Neural progenitor cell (in vitro differentiated cells): ENCODE results near the gene MATR3. TPM values are rescaled to one million over a fixed set of nuclear protein-coding genes. Genes with fewer than 3 reads are reported as not detected.

Experiments used
- DNase-seq: peaks from one replicate; pipeline ENCODE4 v3.0.0-alpha.2; 2016; ENCODE audit warnings: low spot score
- H2AFZ ChIP-seq: fragments of 200-600 bp; sonication (generic); replicated peaks from 2 replicates; pipeline ENCODE4 v1.6.1; 2016; ENCODE audit warnings: antibody characterized with exemption
- H3F3A ChIP-seq: fragments of 200-600 bp; sonication (generic); 2 replicates; pipeline ENCODE4 v1.6.1; 2016; ENCODE audit warnings: antibody characterized with exemption, low read depth
- H3K27ac ChIP-seq: fragments of 200-600 bp; sonication (generic); 2 replicates; pipeline ENCODE4 v1.5.1; 2016; ENCODE audit warnings: mild to moderate bottlenecking
- H3K27me3 ChIP-seq: fragments of 200-600 bp; sonication (generic); 2 replicates; pipeline ENCODE4 v1.6.1; 2016; ENCODE audit warnings: mild to moderate bottlenecking, moderate library complexity
- H3K36me3 ChIP-seq: fragments of 200-600 bp; sonication (generic); 2 replicates; pipeline ENCODE4 v1.5.1; 2016
- H3K4me1 ChIP-seq: fragments of 200-600 bp; sonication (generic); 2 replicates; pipeline ENCODE4 v1.6.1; 2016; ENCODE audit warnings: mixed run types
- H3K4me2 ChIP-seq: fragments of 200-600 bp; sonication (generic); 2 replicates; pipeline ENCODE4 v1.6.1; 2016
- H3K4me3 ChIP-seq: fragments of 200-600 bp; sonication (generic); 2 replicates; pipeline ENCODE4 v1.5.1; 2016
- H3K79me2 ChIP-seq: fragments of 200-600 bp; sonication (generic); 2 replicates; pipeline ENCODE4 v1.6.1; 2016; ENCODE audit warnings: low read depth
- H3K9ac ChIP-seq: fragments of 200-600 bp; sonication (generic); 2 replicates; pipeline ENCODE4 v1.6.1; 2016
- H3K9me3 ChIP-seq: fragments of 200-600 bp; sonication (generic); 2 replicates; pipeline ENCODE4 v1.5.1; 2016; ENCODE audit warnings: low read depth
- H4K20me1 ChIP-seq: fragments of 200-600 bp; sonication (generic); 2 replicates; pipeline ENCODE4 v1.6.1; 2016; ENCODE audit warnings: low read depth
- H3K27ac Mint-ChIP-seq: 3 replicates; pipeline ENCODE4 v1.8.0; 2021; ENCODE audit warnings: mixed read lengths
- H3K27me3 Mint-ChIP-seq: 2 replicates; pipeline ENCODE4 v1.8.0; 2022; ENCODE audit warnings: low read depth, mild to moderate bottlenecking, inconsistent platforms, moderate library complexity, mixed read lengths; ENCODE audit not compliant: insufficient read depth
- H3K36me3 Mint-ChIP-seq: 3 replicates; pipeline ENCODE4 v1.8.0; 2021; ENCODE audit warnings: mixed read lengths
- H3K4me1 Mint-ChIP-seq: 3 replicates; pipeline ENCODE4 v1.8.0; 2021; ENCODE audit warnings: mixed read lengths
- H3K4me3 Mint-ChIP-seq: 3 replicates; pipeline ENCODE4 v1.8.0; 2021; ENCODE audit warnings: mild to moderate bottlenecking, moderate library complexity, mixed read lengths
- H3K9me3 Mint-ChIP-seq: 3 replicates; pipeline ENCODE4 v1.8.0; 2020; ENCODE audit warnings: mixed read lengths
- EZH2 ChIP-seq: fragments of 200-600 bp; sonication (generic); IDR thresholded peaks from 2 replicates; pipeline ENCODE4 v1.6.1; 2017; ENCODE audit warnings: antibody characterized with exemption, mild to moderate bottlenecking, moderate library complexity
- EZH2phosphoT487 ChIP-seq: fragments of 200-600 bp; sonication (generic); IDR thresholded peaks from 2 replicates; pipeline ENCODE4 v1.6.1; 2017; ENCODE audit warnings: antibody characterized with exemption
- total RNA-seq: library from RNA; depleted of rRNA; stranded (reverse); fragments of >200 nt; gene quantifications from 2 replicates; pipeline ENCODE4 v1.2.3, GENCODE V29; 2015; ENCODE audit warnings: low replicate concordance
- TF ChIP-seq, protein P1 (sequence below): fragments of 200-600 bp; sonication (generic); IDR thresholded peaks from 2 replicates; pipeline ENCODE4 v1.5.1; 2017; ENCODE audit warnings: antibody characterized with exemption, mild to moderate bottlenecking

MATR3 gene
- total RNA-seq, 1 donor from 2014 or later: 1,185 TPM

DNA sequence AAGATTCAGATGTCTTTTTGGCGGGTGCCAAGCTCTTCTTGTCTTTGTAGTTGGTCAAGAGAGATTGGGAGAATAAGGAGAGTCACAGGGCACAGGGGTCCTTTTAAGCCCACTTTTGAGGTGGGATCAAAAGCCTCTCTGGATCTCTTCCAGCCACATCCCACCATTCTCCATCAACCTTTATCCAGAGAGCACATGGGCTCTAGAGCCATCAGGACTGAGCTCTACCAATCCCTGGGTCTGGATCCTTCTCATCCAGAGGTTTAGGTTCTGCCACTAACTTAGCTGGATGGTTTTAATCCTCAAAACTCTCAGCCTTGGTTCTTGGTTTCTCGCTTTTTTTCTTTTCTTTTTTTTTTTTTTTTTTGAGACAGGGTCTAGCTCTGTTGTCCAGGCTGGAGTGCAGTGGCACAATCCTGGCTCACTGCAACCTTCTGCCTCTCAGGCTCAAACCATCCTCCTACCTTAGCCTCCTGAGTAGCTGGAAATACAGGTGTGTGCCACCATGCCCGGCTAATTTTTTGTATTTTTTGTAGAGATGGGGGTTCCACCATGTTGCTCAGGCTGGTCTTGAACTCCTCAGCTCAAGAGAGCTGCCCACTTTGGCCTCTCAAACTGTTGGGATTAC lies 44.6 kb upstream of the MATR3 start:
- no peak overlapping the region for H3K9ac ChIP-seq
- H3K36me3 ChIP-seq: no peaks in the 10 kb centered on the region
- no peak overlapping the region for H3K27ac Mint-ChIP-seq
- no peak for DNase-seq
- no peaks in the 10 kb centered on the region for H3F3A ChIP-seq
- H3K9me3 Mint-ChIP-seq: no peaks in the 10 kb centered on the region
- no peaks in the 10 kb centered on the region for H3K9me3 ChIP-seq
- peaks cover 21% of the 10 kb centered on the region for H3K4me1 Mint-ChIP-seq
- H3K4me1 ChIP-seq: no peaks in the 10 kb centered on the region
- H3K79me2 ChIP-seq: no peaks in the 10 kb centered on the region
- no peak overlapping the region for H3K27ac ChIP-seq
- no peaks in the 10 kb centered on the region for H4K20me1 ChIP-seq
- TF ChIP-seq, protein P1, sequence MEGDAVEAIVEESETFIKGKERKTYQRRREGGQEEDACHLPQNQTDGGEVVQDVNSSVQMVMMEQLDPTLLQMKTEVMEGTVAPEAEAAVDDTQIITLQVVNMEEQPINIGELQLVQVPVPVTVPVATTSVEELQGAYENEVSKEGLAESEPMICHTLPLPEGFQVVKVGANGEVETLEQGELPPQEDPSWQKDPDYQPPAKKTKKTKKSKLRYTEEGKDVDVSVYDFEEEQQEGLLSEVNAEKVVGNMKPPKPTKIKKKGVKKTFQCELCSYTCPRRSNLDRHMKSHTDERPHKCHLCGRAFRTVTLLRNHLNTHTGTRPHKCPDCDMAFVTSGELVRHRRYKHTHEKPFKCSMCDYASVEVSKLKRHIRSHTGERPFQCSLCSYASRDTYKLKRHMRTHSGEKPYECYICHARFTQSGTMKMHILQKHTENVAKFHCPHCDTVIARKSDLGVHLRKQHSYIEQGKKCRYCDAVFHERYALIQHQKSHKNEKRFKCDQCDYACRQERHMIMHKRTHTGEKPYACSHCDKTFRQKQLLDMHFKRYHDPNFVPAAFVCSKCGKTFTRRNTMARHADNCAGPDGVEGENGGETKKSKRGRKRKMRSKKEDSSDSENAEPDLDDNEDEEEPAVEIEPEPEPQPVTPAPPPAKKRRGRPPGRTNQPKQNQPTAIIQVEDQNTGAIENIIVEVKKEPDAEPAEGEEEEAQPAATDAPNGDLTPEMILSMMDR: no peak
- TF ChIP-seq EZH2: no peak
- TF ChIP-seq EZH2phosphoT487: no peak
- H3K27me3 ChIP-seq: no peaks in the 10 kb centered on the region
- no peak overlapping the region for H3K4me2 ChIP-seq
- no peak overlapping the region for H2AFZ ChIP-seq
- no peaks in the 10 kb centered on the region for H3K27me3 Mint-ChIP-seq
- no peak overlapping the region for H3K4me3 Mint-ChIP-seq
- H3K4me3 ChIP-seq: no peak overlapping the region
- no peaks in the 10 kb centered on the region for H3K36me3 Mint-ChIP-seq

DNA sequence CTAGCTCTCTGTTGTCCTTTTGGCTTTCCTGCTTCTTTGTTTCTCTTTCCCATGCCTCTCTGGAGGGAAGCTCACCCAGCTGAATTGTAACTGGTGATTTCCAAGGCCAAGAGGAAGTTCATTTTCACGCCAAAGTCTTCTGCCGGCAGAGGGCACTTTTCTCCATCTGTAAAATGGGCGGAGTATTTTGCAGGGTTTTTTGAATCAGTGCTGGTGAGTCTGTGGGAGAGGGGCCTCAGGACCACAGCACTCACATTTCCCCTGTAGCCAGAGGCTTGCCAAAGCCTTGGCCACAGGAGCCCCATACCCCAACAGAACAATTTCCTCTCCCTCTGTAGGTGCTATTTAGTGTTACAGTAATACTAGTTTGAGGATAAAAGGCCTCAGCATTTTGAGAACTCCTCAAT lies 42.3 kb upstream of the MATR3 start:
- no peak overlapping the region for H3K4me2 ChIP-seq
- no peaks in the 10 kb centered on the region for H3K9me3 ChIP-seq
- Mint-ChIP-seq H3K9me3 (no peaks in the 10 kb centered on the region), H3K4me3 (no peak overlapping the region), H3K36me3 (no peaks in the 10 kb centered on the region), H3K4me1 (peaks cover 15% of the 10 kb centered on the region), H3K27me3 (no peaks in the 10 kb centered on the region), H3K27ac (peak overlapping the region; percentile 62)
- H3K9ac ChIP-seq: no peak overlapping the region
- no peaks in the 10 kb centered on the region for H3F3A ChIP-seq
- H3K27me3 ChIP-seq: no peaks in the 10 kb centered on the region
- no peak overlapping the region for H2AFZ ChIP-seq
- no peak overlapping the region for H3K4me3 ChIP-seq
- H3K4me1 ChIP-seq: no peaks in the 10 kb centered on the region
- no peaks in the 10 kb centered on the region for H3K79me2 ChIP-seq
- no peak overlapping the region for H3K27ac ChIP-seq
- TF ChIP-seq, protein P1: no peak
- no peak for TF ChIP-seq EZH2phosphoT487
- TF ChIP-seq EZH2: no peak
- H3K36me3 ChIP-seq: no peaks in the 10 kb centered on the region
- DNase-seq: no peak
- no peaks in the 10 kb centered on the region for H4K20me1 ChIP-seq

DNA sequence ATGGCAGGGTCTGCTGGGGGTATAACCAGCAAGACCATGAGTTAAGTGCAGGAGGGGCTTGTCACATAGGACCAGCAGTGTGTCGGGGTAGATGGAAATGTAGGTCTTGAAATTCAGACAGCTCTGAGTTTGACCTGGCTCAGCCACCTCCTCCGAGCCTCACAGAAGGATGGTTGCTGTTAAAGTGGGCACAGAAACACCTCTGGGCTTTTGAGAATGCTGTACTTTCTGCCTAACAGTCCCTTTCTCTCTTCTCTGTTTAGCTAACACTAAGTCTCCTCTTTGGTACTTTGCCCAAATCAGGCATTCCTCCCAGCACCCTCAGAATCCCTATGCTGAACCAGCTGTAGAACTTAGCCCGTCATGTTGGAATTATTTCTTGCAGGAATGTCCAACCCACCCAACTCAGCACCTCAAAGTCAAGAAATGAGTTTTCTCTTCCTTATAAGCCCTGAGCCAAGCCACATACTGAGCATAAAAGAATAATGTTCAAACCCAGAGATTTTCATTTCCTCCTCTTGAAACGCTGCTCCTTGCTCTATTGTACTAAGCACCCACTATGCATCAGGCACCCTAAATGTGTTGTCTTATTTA lies 41.7 kb upstream of the MATR3 start:
- no peaks in the 10 kb centered on the region for H3F3A ChIP-seq
- H3K27ac ChIP-seq: no peak overlapping the region
- H3K4me3 ChIP-seq: no peak overlapping the region
- H3K4me1 Mint-ChIP-seq: peaks cover 11% of the 10 kb centered on the region
- peaks cover under 1% of the 10 kb centered on the region for H3K27me3 Mint-ChIP-seq
- H4K20me1 ChIP-seq: no peaks in the 10 kb centered on the region
- H3K4me1 ChIP-seq: no peaks in the 10 kb centered on the region
- H2AFZ ChIP-seq: no peak overlapping the region
- no peak overlapping the region for H3K4me3 Mint-ChIP-seq
- no peaks in the 10 kb centered on the region for H3K36me3 ChIP-seq
- TF ChIP-seq, protein P1: no peak
- TF ChIP-seq EZH2phosphoT487: no peak
- no peak for TF ChIP-seq EZH2
- H3K4me2 ChIP-seq: no peak overlapping the region
- no peak for DNase-seq
- no peaks in the 10 kb centered on the region for H3K9me3 ChIP-seq
- no peak overlapping the region for H3K9ac ChIP-seq
- no peaks in the 10 kb centered on the region for H3K9me3 Mint-ChIP-seq
- H3K79me2 ChIP-seq: no peaks in the 10 kb centered on the region
- no peaks in the 10 kb centered on the region for H3K27me3 ChIP-seq
- H3K36me3 Mint-ChIP-seq: no peaks in the 10 kb centered on the region
- no peak overlapping the region for H3K27ac Mint-ChIP-seq
